Omental fat pad (tissue), 4 donors: ENCODE results near the gene CYP4F8. TPM values are rescaled to one million over a fixed set of nuclear protein-coding genes. Genes with fewer than 3 reads are reported as not detected.
"Not testable (repeated sequence)": the region's sequence is repeated elsewhere in the genome, so short reads cannot be mapped to it uniquely, and the experiment has no call there.

Experiments
- ATAC-seq: fragments of 150-250 bp; one replicate; pipeline ENCODE4 v1.9.1; 2016; ENCODE audit warnings: mild to moderate bottlenecking, moderate library complexity; ENCODE audit not compliant: low FRiP score
- DNase-seq: peaks from one replicate; pipeline ENCODE4 v3.0.0-alpha.2; 2019; ENCODE audit warnings: low spot score
- total RNA-seq, 4 donors: library from RNA; depleted of rRNA; stranded (reverse); fragments of >200 nt; gene quantifications; one replicate each; pipeline ENCODE4 v1.1.0, GENCODE V29; 2016
- TF ChIP-seq, protein P1 (sequence below), 3 donors: fragments of 450-650 bp; IDR thresholded peaks; one replicate each; pipeline ENCODE4 v1.5.1; 2016 to 2017; ENCODE audit warnings: antibody characterized with exemption in 3 of 3, mild to moderate bottlenecking in 3 of 3, moderate library complexity in 2 of 3

The CYP4F8 gene
- total RNA-seq, 4 donors from 2014 or later = not detected

DNA sequence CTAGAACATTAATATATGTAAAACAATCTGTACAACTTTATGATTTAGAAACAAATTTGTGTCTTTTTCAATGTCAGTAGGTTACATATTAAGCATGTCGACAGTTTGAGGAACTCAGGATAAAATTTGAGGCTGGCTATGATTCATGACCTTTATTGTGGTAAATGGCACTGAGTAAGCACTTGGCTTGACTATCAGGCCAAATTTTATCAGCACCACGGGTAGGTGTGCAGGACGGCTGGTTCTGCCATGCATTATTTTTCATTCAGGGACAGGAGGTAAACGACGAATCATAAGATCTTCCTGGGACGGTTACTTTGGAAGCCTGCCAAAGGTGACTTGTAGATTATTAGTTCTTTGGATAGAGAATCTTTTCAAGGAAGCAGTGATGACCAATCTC is 19.9 kb upstream of the CYP4F8 start:
- no peak for ATAC-seq
- DNase-seq = no peak
- TF ChIP-seq, protein P1, sequence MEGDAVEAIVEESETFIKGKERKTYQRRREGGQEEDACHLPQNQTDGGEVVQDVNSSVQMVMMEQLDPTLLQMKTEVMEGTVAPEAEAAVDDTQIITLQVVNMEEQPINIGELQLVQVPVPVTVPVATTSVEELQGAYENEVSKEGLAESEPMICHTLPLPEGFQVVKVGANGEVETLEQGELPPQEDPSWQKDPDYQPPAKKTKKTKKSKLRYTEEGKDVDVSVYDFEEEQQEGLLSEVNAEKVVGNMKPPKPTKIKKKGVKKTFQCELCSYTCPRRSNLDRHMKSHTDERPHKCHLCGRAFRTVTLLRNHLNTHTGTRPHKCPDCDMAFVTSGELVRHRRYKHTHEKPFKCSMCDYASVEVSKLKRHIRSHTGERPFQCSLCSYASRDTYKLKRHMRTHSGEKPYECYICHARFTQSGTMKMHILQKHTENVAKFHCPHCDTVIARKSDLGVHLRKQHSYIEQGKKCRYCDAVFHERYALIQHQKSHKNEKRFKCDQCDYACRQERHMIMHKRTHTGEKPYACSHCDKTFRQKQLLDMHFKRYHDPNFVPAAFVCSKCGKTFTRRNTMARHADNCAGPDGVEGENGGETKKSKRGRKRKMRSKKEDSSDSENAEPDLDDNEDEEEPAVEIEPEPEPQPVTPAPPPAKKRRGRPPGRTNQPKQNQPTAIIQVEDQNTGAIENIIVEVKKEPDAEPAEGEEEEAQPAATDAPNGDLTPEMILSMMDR (IDR thresholded peaks at IDR 0.05) = no peak

DNA sequence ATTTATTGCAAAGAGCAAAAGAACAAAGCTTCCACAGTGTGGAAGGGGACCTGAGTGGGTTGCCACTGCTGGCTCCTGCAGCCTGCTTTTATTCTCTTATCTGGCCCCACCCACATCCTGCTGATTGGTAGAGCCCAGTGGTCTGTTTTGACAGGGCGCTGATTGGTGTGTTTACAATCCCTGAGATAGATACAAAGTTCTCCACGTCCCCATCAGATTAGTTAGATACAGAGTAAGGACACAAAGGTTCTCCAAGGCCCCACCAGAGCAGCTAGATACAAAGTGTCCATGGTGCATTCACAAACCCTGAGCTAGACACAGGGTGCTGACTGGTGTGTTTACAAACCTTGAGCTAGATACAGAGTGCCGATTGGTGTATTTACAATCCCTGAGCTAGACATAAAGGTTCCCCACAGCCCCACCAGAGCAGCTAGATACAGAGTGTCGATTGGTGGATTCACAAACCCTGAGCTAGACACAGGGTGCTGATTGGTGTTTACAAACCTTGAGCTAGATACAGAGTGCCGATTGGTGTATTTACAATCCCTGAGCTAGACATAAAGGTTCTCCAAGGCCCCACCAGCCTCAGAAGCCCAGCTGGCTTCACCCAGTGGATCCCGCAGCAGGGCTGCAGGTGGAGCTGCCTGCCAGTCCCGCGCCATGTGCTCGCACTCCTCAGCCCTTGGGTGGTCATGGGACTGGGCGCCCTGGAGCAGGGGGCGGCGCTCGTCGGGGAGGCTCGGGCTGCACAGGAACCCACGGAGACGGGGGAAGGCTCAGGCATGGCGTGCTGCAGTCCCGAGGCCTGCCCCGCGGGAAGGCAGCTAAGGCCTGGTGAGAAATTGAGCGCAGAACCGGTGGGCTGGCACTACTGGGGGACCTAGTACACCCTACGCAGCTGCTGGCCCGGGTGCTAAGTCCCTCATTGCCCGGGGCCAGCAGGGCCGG is 6.8 kb upstream of the CYP4F8 start:
- not testable (repeated sequence) for DNase-seq, ATAC-seq

- TF ChIP-seq, protein P1 (IDR thresholded peaks at IDR 0.05) = no peak
- no peak for DNase-seq
- no peak for ATAC-seq
Measured at GRCh38 chr19:15609261-15609660, 5.8 kb upstream of the CYP4F8 start.

GRCh38 chr19:15612342-15612741 is 2.7 kb upstream of the CYP4F8 start:
- TF ChIP-seq, protein P1 (IDR thresholded peaks at IDR 0.05) = no peak
- DNase-seq = no peak
- no peak for ATAC-seq

DNA sequence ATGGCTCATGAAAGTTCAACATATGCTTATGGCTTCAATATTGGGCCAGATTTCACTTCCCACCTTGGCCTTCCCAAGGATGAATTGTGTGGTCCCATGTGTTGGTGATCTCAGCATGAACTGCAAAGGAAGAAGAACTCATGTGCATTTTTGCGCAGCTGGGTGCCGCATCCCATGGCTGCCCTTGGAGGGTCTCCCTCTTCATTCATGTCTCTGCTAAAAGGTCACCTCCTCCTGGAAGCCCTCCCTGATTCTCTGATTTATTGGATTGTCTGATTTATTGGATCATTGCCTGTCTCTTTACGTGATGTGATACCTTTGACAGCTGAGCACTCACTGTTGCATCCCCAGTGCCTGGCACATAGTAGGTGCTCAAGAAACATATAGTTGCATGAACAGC is 1.7 kb upstream of the CYP4F8 start:
- TF ChIP-seq, protein P1 (IDR thresholded peaks at IDR 0.05) = no peak
- DNase-seq = no peak
- ATAC-seq = no peak

GRCh38 chr19:15615526-15615925 is 508 bp downstream of the CYP4F8 start:
- DNase-seq = no peak
- ATAC-seq = no peak
- TF ChIP-seq, protein P1 (IDR thresholded peaks at IDR 0.05) = no peak

GRCh38 chr19:15616183-15616582 is 1.2 kb downstream of the CYP4F8 start:
- ATAC-seq (no peak), DNase-seq (no peak)
- TF ChIP-seq, protein P1 (IDR thresholded peaks at IDR 0.05) = no peak
